Fibroblast of lung (primary cell): ENCODE measurements around the gene ABCA9. TPM values are rescaled to one million over a fixed set of nuclear protein-coding genes. Genes with fewer than 3 reads are reported as not detected.

Experiments used
- DNase-seq, 2 donors: peaks; one replicate each; pipeline versions ENCODE4 v3.0.0 to v3.0.0-alpha.2; 2010; ENCODE audit warnings: low read depth in 2 of 2
- H2AFZ ChIP-seq: 2 replicates; pipeline ENCODE4 v1.5.1; 2012; ENCODE audit warnings: low read length, control low read depth, inconsistent platforms
- H3K27ac ChIP-seq: 2 replicates; pipeline ENCODE4 v1.5.1; 2011; ENCODE audit warnings: low read length, control low read depth; ENCODE audit not compliant: insufficient read depth
- H3K27me3 ChIP-seq: 2 replicates; pipeline ENCODE4 v1.5.1; 2011; ENCODE audit warnings: mild to moderate bottlenecking, low read length; ENCODE audit not compliant: control insufficient read depth, insufficient read depth
- H3K36me3 ChIP-seq: 2 replicates; pipeline ENCODE4 v1.5.1; 2011; ENCODE audit warnings: low read length; ENCODE audit not compliant: control insufficient read depth, insufficient read depth
- H3K4me1 ChIP-seq: 2 replicates; pipeline ENCODE4 v1.5.1; 2011; ENCODE audit warnings: low read length; ENCODE audit not compliant: control insufficient read depth, insufficient read depth; ENCODE audit errors: extremely low read depth
- H3K4me2 ChIP-seq: 2 replicates; pipeline ENCODE4 v1.5.1; 2011; ENCODE audit warnings: low read length, control low read depth; ENCODE audit not compliant: insufficient read depth; ENCODE audit errors: extremely low read depth
- H3K4me3 ChIP-seq, 4 experiments: fragments of 200-600 bp in 1 of 4; sonication (generic) in 1 of 4; replicated peaks in 1 of 4; 2 replicates each; pipeline ENCODE4 v1.5.1; 2011 to 2016; ENCODE audit warnings: low read length in 4 of 4, low read depth in 3 of 4, mild to moderate bottlenecking in 3 of 4, control low read depth in 2 of 4, inconsistent platforms in 1 of 4, mixed read lengths in 1 of 4; ENCODE audit not compliant: insufficient read depth in 1 of 4; ENCODE audit errors: control extremely low read depth in 1 of 4
- H3K79me2 ChIP-seq: 2 replicates; pipeline ENCODE4 v1.5.1; 2012; ENCODE audit warnings: mild to moderate bottlenecking, low read length, inconsistent platforms; ENCODE audit not compliant: control insufficient read depth, insufficient read depth
- H3K9ac ChIP-seq: 2 replicates; pipeline ENCODE4 v1.5.1; 2011; ENCODE audit warnings: mild to moderate bottlenecking, low read length, control low read depth; ENCODE audit not compliant: insufficient read depth
- H3K9me3 ChIP-seq: 2 replicates; pipeline ENCODE4 v1.5.1; 2012; ENCODE audit warnings: low read depth, low read length; ENCODE audit not compliant: control insufficient read depth, insufficient read depth
- H4K20me1 ChIP-seq: 2 replicates; pipeline ENCODE4 v1.5.1; 2011; ENCODE audit warnings: low read length; ENCODE audit not compliant: control insufficient read depth, insufficient read depth; ENCODE audit errors: extremely low read depth
- CTCF ChIP-seq, 2 donors: IDR thresholded peaks in 1 of 2; conservative IDR thresholded peaks in 1 of 2; 1 replicate in 1 of 2; 2 replicates in 1 of 2; pipeline ENCODE4 v1.5.1; 2011 to 2012; ENCODE audit warnings: low read length in 2 of 2, control low read depth in 1 of 2, inconsistent platforms in 1 of 2, low read depth in 1 of 2, mild to moderate bottlenecking in 1 of 2
- EZH2 ChIP-seq: IDR thresholded peaks from 2 replicates; pipeline ENCODE4 v1.5.1; 2012; ENCODE audit warnings: low read length, control low read depth, mild to moderate bottlenecking; ENCODE audit errors: missing control alignments
- polyA plus RNA-seq, 2 donors: library from polyadenylated mRNA; depleted of rRNA in 1 of 2; stranded (reverse) in 1 of 2; unstranded in 1 of 2; fragments of >200 nt; gene quantifications; 2 replicates each; pipeline ENCODE4 v1.2.1, GENCODE V29; 2011 to 2012; ENCODE audit warnings: missing spikeins in 1 of 2
- total RNA-seq: library from RNA; depleted of rRNA; stranded (reverse); fragments of >200 nt; gene quantifications from 2 replicates; pipeline ENCODE4 v1.2.1, GENCODE V29; 2014

Gene ABCA9
- total and polyA plus RNA-seq, 2 donors (not counting 1 experiment from before 2014, with no cell fraction given): 1.6 to 3.1 TPM

- no peaks in the 10 kb centered on the region for H3K36me3 ChIP-seq
- no peaks in the 10 kb centered on the region for H3K79me2 ChIP-seq
- H3K4me2 ChIP-seq: no peak overlapping the region
- H3K4me1 ChIP-seq: no peaks in the 10 kb centered on the region
- no peaks in the 10 kb centered on the region for H3K27me3 ChIP-seq
- H3K9ac ChIP-seq: no peak overlapping the region
- no peak for DNase-seq
- no peak overlapping the region for H2AFZ ChIP-seq
- H3K4me3 ChIP-seq: no peak overlapping the region
- H4K20me1 ChIP-seq: no peaks in the 10 kb centered on the region
- no peaks in the 10 kb centered on the region for H3K9me3 ChIP-seq
- TF ChIP-seq EZH2 (no peak), CTCF (conservative IDR thresholded peaks at IDR 0.05 in 1 of 2, IDR thresholded peaks at IDR 0.05 in 1 of 2; ENCODE audit: low read depth in 1 of 2, low read length in 2 of 2) (no peak)
- no peak overlapping the region for H3K27ac ChIP-seq
Observed at GRCh38 chr17:69098625-69099024, 37.9 kb upstream of the ABCA9 start.

- Histone ChIP-seq H3K27me3 (no peaks in the 10 kb centered on the region), H3K9me3 (no peaks in the 10 kb centered on the region), H2AFZ (no peak overlapping the region), H3K4me3 (no peak overlapping the region), H3K4me2 (no peak overlapping the region), H3K36me3 (no peaks in the 10 kb centered on the region), H3K9ac (no peak overlapping the region), H4K20me1 (no peaks in the 10 kb centered on the region), H3K27ac (no peak overlapping the region), H3K79me2 (no peaks in the 10 kb centered on the region), H3K4me1 (no peaks in the 10 kb centered on the region)
- TF ChIP-seq CTCF (conservative IDR thresholded peaks at IDR 0.05 in 1 of 2, IDR thresholded peaks at IDR 0.05 in 1 of 2; ENCODE audit: low read depth in 1 of 2, low read length in 2 of 2): no peak
- no peak for TF ChIP-seq EZH2
- no peak for DNase-seq
Observed at GRCh38 chr17:69096541-69096940, 35.8 kb upstream of the ABCA9 start.

GRCh38 chr17:69093995-69094394, 33.3 kb upstream of the ABCA9 start:
- H3K4me3 ChIP-seq: no peak overlapping the region
- no peak overlapping the region for H2AFZ ChIP-seq
- H3K36me3 ChIP-seq: no peaks in the 10 kb centered on the region
- no peaks in the 10 kb centered on the region for H3K9me3 ChIP-seq
- no peak for TF ChIP-seq EZH2
- no peak for TF ChIP-seq CTCF (conservative IDR thresholded peaks at IDR 0.05 in 1 of 2, IDR thresholded peaks at IDR 0.05 in 1 of 2; ENCODE audit: low read depth in 1 of 2, low read length in 2 of 2)
- H3K27me3 ChIP-seq: no peaks in the 10 kb centered on the region
- H3K27ac ChIP-seq: no peak overlapping the region
- H3K9ac ChIP-seq: no peak overlapping the region
- no peaks in the 10 kb centered on the region for H3K4me1 ChIP-seq
- no peaks in the 10 kb centered on the region for H3K79me2 ChIP-seq
- H4K20me1 ChIP-seq: no peaks in the 10 kb centered on the region
- no peak overlapping the region for H3K4me2 ChIP-seq
- DNase-seq: no peak
